ENCODE data around the gene PAM.

DNA sequence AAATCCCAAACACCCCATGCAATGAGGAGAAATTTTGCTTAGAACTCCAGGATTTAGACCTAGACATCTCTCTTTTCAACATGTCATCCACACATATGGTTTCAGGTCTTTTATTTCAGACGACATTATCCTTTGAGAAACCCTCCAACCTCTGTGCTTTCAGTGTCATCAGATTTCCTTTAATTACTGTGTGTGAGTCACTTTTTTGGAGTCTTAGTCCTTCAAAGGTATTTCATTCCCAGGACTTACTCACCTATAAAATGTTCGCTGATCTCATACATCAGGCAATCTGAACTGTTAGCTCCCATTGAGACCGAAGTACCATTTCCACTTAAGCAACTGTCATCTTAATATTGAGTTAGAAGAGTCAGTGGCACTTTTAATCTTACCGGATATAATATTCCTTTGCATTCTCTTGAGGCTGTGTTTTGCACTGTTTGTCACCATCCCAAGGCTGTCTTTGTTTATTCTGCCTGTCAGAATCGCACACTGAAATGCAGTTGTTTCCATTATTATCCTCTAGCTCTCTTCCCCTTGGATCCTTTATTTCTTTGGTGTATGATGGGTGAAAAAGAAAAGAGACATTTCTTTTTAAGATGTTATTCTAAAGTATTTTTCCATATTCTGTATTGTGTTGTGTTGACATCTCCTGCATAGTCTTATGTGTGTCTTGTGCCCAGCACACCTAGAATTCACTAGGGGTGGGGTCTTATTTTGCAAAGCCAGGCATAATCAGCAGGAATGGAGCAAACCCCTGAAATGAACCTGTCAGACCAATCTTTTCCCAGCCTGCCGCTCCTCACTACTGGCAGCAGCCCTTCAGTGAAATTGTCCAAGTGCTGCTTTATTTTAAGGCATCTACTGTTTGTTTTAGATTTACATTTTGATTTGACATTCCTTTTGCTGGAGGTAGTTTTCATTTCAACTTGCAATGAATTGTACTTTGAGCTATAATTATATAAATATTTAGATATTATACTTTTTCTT lies 155.4 kb downstream of the PAM start:
- TF ChIP-seq, protein P1, sequence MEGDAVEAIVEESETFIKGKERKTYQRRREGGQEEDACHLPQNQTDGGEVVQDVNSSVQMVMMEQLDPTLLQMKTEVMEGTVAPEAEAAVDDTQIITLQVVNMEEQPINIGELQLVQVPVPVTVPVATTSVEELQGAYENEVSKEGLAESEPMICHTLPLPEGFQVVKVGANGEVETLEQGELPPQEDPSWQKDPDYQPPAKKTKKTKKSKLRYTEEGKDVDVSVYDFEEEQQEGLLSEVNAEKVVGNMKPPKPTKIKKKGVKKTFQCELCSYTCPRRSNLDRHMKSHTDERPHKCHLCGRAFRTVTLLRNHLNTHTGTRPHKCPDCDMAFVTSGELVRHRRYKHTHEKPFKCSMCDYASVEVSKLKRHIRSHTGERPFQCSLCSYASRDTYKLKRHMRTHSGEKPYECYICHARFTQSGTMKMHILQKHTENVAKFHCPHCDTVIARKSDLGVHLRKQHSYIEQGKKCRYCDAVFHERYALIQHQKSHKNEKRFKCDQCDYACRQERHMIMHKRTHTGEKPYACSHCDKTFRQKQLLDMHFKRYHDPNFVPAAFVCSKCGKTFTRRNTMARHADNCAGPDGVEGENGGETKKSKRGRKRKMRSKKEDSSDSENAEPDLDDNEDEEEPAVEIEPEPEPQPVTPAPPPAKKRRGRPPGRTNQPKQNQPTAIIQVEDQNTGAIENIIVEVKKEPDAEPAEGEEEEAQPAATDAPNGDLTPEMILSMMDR (IDR thresholded peaks at IDR 0.05): no peak
- TF ChIP-seq POLR2A (IDR thresholded peaks at IDR 0.05): no peak
- TF ChIP-seq POLR2AphosphoS5 (IDR thresholded peaks at IDR 0.05): no peak
